MCF 10A (cell line): ENCODE data around the gene SH3TC1. TPM values are rescaled to one million over a fixed set of nuclear protein-coding genes. Genes with fewer than 3 reads are reported as not detected.

Source experiments
- BruUV-seq: library from RNA; stranded (reverse); fragments of 400-500 nt; replicated peaks from 2 replicates; lab custom pipeline; 2021; lab: Mats Ljungman, UMichigan
- CTCF ChIA-PET: fragments of 300-600 bp; sonication (Branson Sonifier 250); formaldehyde crosslinking; extraction: SDS; loops from one replicate; lab custom pipeline; 2021; ENCODE audit warnings: antibody characterized with exemption, inconsistent platforms; lab: Yijun Ruan, JAX
- POLR2A ChIA-PET: fragments of 300-600, 350-650 bp; sonication (Branson Sonifier 250); formaldehyde crosslinking; extraction: SDS; loops from one replicate; lab custom pipeline; 2020; ENCODE audit warnings: antibody characterized with exemption, inconsistent platforms; lab: Yijun Ruan, JAX
- DNase-seq: peaks from one replicate; pipeline ENCODE4 v3.0.0-alpha.2; 2018; ENCODE audit not compliant: unreplicated experiment
- H3K27ac Mint-ChIP-seq: one replicate; pipeline ENCODE4 v1.8.0; 2022; ENCODE audit warnings: mild to moderate bottlenecking, low read depth, mixed read lengths; ENCODE audit not compliant: unreplicated experiment
- H3K27me3 Mint-ChIP-seq: one replicate; pipeline ENCODE4 v1.8.0; 2022; ENCODE audit warnings: mixed read lengths; ENCODE audit not compliant: insufficient read depth, unreplicated experiment
- H3K36me3 Mint-ChIP-seq: one replicate; pipeline ENCODE4 v1.8.0; 2022; ENCODE audit warnings: mild to moderate bottlenecking, moderate library complexity, mixed read lengths; ENCODE audit not compliant: insufficient read depth, unreplicated experiment
- H3K4me1 Mint-ChIP-seq: one replicate; pipeline ENCODE4 v1.8.0; 2022; ENCODE audit warnings: mixed read lengths; ENCODE audit not compliant: insufficient read depth, unreplicated experiment
- H3K4me3 Mint-ChIP-seq: one replicate; pipeline ENCODE4 v1.8.0; 2022; ENCODE audit warnings: mild to moderate bottlenecking, moderate library complexity, mixed read lengths; ENCODE audit not compliant: unreplicated experiment
- H3K9me3 Mint-ChIP-seq: one replicate; pipeline ENCODE4 v1.8.0; 2022; ENCODE audit warnings: mixed read lengths; ENCODE audit not compliant: unreplicated experiment
- CTCF ChIP-seq: fragments of 200-600 bp; IDR thresholded peaks from one replicate; pipeline ENCODE4 v1.8.0; 2022; ENCODE audit warnings: antibody characterized with exemption, mild to moderate bottlenecking; ENCODE audit not compliant: unreplicated experiment
- intact Hi-C: fragments of 100-400 bp; cut with micrococcal nuclease; formaldehyde crosslinking; loops from 2 replicates; pipeline ENCODE4 v1.14.1; 2022
- total RNA-seq: library from RNA; stranded (reverse); gene quantifications from 2 replicates; pipeline ENCODE4 v1.2.3, GENCODE V29; 2022

The SH3TC1 gene
- total RNA-seq, 1 experiment from 2014 or later: 28.8 TPM

- DNase-seq: no peak
- no peak overlapping the region for H3K4me3 Mint-ChIP-seq
- ChIA-PET CTCF (interaction anchor here (0.7 kb wide), 1 partner anchor 338 kb away, joined by 5 read pairs; no protein-coding TSS in a partner anchor), POLR2A (no interaction called here)
- BruUV-seq: no TSS peak
- H3K9me3 Mint-ChIP-seq: no peaks in the 10 kb centered on the region
- H3K4me1 Mint-ChIP-seq: no peaks in the 10 kb centered on the region
- no peak overlapping the region for H3K27ac Mint-ChIP-seq
- no peak for TF ChIP-seq CTCF
- H3K27me3 Mint-ChIP-seq: peaks cover 19% of the 10 kb centered on the region
- intact Hi-C loops: no loop called here
- no peaks in the 10 kb centered on the region for H3K36me3 Mint-ChIP-seq
Observed at GRCh38 chr4:8270418-8270771, 71.3 kb downstream of the SH3TC1 start.

- CTCF ChIA-PET: interaction anchor here (0.6 to 0.7 kb wide), 2 partner anchors 15 to 203 kb away, joined by 3 read pairs; no protein-coding TSS in a partner anchor
- H3K27me3 Mint-ChIP-seq: peaks cover 19% of the 10 kb centered on the region
Observed at GRCh38 chr4:8270912-8271815, 72.1 kb downstream of the SH3TC1 start.

GRCh38 chr4:8271821-8272220, 72.7 kb downstream of the SH3TC1 start:
- H3K36me3 Mint-ChIP-seq: no peaks in the 10 kb centered on the region
- peaks cover 19% of the 10 kb centered on the region for H3K27me3 Mint-ChIP-seq
- no peak overlapping the region for H3K27ac Mint-ChIP-seq
- H3K9me3 Mint-ChIP-seq: no peaks in the 10 kb centered on the region
- H3K4me3 Mint-ChIP-seq: no peak overlapping the region
- H3K4me1 Mint-ChIP-seq: peaks cover 6% of the 10 kb centered on the region
- no peak for TF ChIP-seq CTCF
- DNase-seq: no peak
- CTCF ChIA-PET: interaction anchor here (0.7 kb wide), 1 partner anchor 16 kb away, joined by 3 read pairs; no protein-coding TSS in a partner anchor
- POLR2A ChIA-PET: no interaction called here
- intact Hi-C loops: no loop called here
- no TSS peak for BruUV-seq

More at GRCh38 chr4:8270912-8271815, 72.1 kb downstream of the SH3TC1 start:
- no TSS peak for BruUV-seq
- no peak for DNase-seq
- Mint-ChIP-seq H3K4me3 (no peak overlapping the region), H3K27ac (no peak overlapping the region), H3K4me1 (peaks cover 3% of the 10 kb centered on the region), H3K9me3 (no peaks in the 10 kb centered on the region), H3K36me3 (no peaks in the 10 kb centered on the region)
- POLR2A ChIA-PET: no interaction called here
- TF ChIP-seq CTCF: no peak
- intact Hi-C loops: no loop called here
